H54 (cell line): ENCODE data around the gene SLC35D1.
"Not testable (repeated sequence)": the region's sequence is repeated elsewhere in the genome, so short reads cannot be mapped to it uniquely, and the experiment has no call there.

Experiments
- DNase-seq: peaks from one replicate; pipeline ENCODE4 v3.0.0; 2011; ENCODE audit warnings: low spot score, mixed read lengths; ENCODE audit not compliant: insufficient read length
- FAIRE-seq: peaks from 3 replicates; lab custom pipeline; 2011; peaks lifted over from hg19 to GRCh38; lab: Jason Lieb, UNC
- POLR2A ChIP-seq: IDR thresholded peaks from 2 replicates; pipeline ENCODE4 v1.6.1; 2011; ENCODE audit warnings: low read depth, mild to moderate bottlenecking, low read length

Gene SLC35D1

DNA sequence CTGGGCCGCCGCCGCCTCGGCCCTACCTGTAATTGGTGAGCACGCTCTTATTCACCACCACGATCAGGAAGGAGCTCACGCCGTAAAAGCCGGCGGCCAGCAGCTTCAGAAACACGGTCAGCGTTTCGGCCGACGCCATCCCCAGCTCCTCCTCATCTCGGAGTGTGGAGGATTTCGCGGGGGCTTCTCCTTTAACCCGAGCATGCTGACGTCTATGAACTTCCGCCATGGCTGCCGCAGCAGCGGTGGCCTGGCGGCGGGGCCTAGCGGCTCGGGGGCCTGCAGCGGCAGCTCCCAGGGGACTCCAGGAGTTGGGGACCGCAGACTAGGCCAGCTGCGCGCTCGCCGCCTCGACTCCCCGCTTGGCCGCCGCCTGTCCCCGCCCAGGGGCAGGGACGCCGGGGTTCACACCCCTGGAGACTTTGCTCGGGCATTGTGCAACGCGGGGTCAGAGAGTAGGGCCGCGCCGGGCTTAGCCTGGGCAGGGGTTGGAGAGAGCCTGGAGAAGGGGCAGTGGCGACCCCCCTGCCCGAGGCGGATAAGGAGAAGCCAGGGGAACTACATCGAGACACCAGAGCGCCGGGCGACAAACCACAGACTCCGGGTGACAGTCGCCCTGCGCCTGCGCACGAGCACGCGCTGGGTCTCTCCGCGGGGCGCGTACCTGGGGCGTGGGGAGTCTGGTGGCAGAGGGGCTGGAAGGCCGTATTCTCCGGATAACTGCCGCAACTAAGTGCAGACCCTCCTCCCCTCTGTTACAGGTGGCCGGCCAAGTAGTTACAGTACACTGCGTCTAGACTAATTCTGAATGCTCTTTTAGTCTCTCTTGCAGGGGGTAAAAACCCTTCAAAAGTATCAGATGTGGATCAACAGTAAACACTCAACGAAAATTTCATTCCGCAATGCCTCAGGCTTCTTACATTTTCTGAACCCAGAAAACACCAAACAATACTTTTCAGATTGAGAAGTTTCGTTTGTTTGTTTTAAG lies at the start of gene SLC35D1:
SLC35D1 (minus strand) TSS at position 364 of the 988 bp plus-strand sequence; CDS start at position 229, 135 bp downstream.
- DNase-seq: peak; percentile 56
- peak; percentile 61 for FAIRE-seq
- TF ChIP-seq POLR2A: peak; percentile 52; the same call in 1 of the 2 replicates

DNA sequence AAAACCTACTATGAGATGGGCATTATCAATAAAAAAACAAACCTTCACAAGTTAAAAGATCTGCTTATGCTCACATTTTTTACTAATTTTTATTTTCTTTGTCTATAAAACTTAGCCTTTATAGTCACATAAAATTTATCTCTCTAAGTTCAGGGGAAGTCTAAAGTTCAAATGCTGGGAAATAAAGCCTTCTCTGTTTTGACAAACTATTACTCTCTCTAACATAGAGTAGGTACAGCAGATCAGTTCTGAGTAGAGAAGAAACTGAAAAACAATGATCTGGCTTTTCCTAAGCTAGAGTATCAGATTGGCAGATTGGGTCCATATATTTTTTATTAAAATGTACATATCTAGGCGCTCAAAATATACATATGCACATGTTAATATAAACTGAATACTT lies 49.6 kb upstream of the SLC35D1 start:
- DNase-seq (no peak), FAIRE-seq (no peak)
- TF ChIP-seq POLR2A: no peak

DNA sequence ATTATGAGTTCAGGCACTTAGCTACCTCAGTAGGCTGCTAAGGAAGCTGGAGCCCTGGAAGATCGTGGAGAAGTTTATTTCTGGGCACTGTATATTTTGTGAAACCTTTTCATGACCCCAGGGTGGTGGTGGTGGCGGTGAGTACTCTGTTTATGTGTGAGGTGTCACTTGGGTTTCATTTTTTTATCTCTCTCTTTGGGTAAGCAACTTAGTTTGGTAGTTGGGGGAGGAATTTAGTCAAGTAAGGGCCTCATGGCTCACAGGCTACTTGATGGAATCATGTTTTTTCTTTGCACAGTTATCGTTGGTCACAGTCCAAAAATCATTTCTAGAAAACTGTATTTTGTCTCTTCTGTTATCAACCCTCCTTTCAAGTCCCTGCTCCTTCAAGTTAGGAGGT lies 46.9 kb upstream of the SLC35D1 start:
- no peak for TF ChIP-seq POLR2A
- peak; percentile 6 for FAIRE-seq
- no peak for DNase-seq

DNA sequence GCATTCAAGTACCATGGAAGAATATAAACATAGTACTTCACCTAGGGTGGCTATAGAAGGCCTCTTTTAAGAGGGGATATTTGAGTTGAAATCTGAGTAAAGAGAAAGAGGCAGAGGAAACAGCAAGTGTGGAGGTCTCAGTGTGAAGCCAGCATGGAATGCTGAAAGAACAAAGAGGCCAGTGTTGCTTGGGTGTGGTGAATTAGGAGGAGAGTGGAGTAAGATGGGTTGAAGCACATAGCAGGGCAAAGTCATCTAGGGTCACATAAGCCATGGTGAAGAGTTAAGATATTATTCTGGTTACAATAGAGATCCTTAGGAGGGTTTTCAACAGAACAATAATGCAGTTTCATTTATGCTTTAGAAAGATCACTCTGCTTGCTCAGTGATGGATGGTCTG lies 43.4 kb upstream of the SLC35D1 start:
- FAIRE-seq (peak; percentile 84), DNase-seq (no peak)
- no peak for TF ChIP-seq POLR2A

DNA sequence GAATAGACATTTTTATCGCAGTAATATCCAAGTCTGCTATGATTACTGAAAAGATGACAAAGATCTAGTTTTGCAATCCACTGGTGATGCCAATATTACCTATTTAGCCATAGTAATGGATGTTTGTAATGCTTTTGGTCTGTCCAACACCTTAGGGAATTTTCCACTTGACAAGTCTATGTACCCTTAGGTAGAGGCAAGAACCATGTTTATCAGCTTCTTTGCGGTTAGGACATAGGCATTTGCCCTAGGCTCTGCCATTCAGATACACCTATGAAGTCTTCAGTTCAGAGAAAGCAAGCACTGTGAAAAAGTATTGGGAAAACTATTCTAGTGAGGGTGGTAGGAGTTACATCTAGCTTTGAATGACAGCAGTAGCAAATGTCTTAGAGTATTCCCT lies 40.2 kb upstream of the SLC35D1 start:
- no peak for FAIRE-seq
- TF ChIP-seq POLR2A: no peak
- DNase-seq: no peak

DNA sequence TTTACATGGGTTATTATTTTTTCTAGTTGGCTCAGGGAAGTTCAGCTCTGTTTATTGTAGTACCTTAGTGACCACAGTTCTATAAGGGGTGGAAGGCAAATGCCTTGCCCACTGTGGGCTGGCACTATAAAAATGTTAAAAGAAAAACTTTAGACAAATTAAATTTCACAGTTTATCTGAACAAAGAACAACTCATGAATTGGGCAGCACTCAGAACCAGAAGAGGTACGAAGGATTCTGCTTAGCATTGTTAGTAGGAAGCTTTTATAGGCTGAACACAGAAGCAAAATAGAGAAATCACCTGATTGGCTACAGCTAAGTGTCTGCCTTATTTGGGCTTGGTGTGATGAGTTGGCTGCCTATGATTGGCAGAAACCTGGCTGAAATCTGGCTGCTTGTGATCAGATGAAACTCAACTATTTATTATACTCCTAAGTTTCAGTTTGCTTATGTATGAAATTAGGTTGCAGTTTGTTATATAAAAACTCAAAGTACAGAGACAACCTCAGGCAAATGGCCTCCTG lies 35.8 kb upstream of the SLC35D1 start:
- DNase-seq (no peak), FAIRE-seq (no peak)
- TF ChIP-seq POLR2A: no peak

DNA sequence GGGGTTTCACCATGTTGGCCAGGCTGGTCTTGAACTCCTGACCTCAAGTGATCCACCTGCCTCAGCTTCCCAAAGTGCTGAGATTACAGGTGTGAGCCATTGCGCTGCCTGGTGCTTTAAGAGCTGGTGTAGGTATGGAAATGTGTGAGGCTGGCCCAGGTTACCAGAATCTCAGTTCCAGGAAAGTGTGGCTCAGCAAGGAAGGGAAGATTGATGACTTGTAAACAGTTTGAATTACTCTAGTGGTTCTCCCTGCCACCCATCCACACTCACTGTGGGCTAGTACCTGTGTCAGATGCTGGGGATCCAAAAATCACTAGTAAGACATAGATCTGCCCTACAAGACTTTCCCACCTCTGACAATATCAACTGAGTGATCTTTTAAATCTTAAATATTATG lies 34.5 kb upstream of the SLC35D1 start:
- no peak for FAIRE-seq
- no peak for TF ChIP-seq POLR2A
- DNase-seq: no peak

DNA sequence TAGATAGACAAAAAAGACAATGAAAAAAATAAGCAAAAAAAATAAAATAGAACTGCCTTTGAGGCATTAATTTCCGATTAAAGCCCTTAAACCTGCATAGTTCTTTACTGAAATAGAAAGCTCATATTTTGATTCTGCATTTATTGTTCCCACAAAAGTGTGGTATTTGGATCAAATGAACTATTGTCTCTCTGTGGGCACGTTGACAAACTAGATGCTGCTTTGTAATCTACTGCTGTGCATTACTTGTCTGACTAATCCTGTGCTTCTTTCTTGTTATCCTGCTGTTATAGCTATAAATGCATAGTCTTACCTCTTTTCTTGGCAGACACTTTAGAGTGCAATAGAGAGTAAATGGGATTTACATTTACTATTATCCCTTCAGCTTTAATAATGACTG lies 31.4 kb upstream of the SLC35D1 start:
- FAIRE-seq: no peak

DNA sequence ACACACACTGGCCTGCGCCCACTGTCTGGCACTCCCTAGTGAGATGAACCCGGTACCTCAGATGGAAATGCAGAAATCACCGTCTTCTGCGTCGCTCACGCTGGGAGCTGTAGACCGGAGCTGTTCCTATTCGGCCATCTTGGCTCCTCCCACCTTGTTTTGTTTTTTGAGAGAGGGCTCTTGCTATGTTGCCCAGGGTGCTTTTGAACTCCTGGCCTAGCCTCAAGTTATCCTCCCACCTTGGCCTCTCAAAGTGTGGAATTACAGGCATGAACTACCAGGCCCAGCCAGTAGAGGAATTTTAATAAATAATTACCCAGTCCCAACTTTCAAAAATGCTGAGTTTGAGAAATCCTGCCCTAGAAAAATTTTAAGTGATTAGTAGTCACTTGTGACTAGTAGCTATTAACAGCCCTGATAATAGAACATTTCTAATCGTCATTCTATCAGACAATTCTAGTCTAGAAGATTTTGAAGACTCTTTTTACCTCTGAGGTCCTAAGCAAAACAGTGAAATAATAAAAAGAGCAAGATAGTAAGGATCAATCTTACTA lies 30.9 kb upstream of the SLC35D1 start:
- no peak for DNase-seq
- TF ChIP-seq POLR2A: no peak
- FAIRE-seq: no peak

More for the DNA sequence above, 31.4 kb upstream of the SLC35D1 start:
- no peak for DNase-seq
- TF ChIP-seq POLR2A: no peak

DNA sequence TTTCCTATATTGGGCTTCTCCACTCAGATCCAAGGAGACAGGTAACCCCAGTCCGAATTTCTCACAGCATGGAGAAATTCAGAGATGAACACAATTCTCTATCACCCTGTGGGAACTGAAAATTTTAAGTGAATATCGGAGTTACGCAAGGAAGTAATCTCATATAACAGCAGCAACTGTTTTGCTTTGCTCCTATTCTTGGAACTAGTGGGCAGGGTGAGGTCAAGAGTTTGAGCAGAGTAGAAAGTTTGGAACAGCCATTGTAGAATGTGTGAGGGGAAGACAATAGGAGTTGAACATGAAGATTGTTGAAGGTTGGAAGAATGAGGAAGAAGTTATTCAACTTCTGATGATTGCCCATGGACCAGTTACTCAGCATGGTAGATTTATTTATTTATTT lies 24.3 kb upstream of the SLC35D1 start:
- FAIRE-seq (no peak), DNase-seq (no peak)
- no peak for TF ChIP-seq POLR2A

DNA sequence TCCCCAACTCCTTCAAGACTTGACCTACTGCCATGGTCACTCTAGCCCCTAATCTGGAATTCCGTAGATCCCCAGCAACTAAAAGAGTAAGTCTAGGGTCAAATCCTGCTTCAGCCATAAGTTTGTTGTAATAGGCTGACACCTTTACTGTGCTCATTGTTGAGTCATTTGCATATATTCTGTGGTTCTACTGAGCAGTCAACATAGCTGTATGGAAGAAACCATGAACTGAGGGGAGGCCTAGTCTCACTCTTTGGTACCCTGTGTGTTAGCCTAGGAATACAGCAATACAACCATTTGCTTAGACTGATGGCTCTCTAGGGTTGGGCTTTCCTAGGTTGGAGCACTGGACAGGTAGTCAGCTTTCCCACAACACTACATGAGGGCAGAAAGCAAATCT lies 23.6 kb upstream of the SLC35D1 start:
- no peak for TF ChIP-seq POLR2A
- DNase-seq: no peak
- no peak for FAIRE-seq

DNA sequence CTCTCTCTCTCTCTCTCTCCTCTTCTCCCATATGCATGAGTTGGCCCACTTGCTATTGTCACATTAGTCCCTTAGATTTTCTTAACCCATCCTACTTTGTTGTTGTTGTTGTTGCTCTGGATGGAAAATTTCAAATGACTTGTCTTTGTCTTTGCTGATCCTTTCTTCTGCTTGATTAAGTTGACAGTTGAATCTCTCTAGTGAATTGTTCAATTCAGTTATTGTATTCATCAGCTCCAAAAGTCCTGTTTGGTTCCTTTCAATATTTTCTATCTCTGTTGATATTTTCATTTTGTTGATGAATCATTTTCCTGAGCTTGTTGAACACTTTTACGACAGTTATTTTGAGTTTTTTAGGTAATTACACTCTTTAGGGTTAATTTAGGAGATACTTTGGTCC lies 18.8 kb upstream of the SLC35D1 start:
- no peak for TF ChIP-seq POLR2A

DNA sequence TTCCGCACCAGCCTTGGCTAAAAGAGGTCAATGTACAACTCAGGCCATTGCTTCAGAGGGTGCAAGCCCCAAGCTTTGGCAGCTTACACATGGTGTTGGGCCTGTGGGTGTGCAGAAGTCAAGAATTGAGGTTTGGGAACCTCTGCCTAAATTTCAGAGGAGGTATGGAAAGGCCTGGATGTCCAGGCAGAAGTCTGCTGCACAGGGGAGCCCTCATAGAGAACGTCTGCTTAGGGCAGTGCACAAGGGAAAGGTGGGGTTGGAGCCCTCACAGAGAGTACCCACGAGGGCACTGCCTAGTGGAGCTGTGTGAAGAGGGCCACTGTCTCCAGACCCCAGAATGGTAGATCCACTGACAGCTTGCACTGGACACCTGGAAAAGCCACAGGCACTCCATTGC lies 13.7 kb upstream of the SLC35D1 start:
- not testable (repeated sequence) for DNase-seq, FAIRE-seq

More for the DNA sequence above, 18.8 kb upstream of the SLC35D1 start:
- FAIRE-seq: no peak
- DNase-seq: no peak

DNA sequence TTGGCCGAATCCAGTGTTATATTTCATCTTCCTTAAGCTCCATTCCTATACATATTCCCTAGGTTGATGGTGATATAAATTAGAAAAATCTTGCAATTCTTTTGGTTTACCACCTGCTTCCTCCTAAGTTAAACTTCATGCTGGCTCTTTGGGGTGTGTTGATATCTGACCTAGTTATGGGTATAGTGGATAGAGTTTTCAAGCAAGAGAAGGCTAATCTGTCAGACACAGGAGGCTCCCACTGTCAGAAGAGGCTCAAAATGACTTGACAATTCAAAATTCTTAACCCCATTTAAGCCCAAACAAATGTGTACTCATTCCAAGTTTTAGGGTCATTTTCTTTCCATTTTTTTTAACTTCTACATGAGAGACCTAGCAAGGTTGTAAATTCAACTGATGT lies 8.5 kb upstream of the SLC35D1 start:
- no peak for TF ChIP-seq POLR2A
- DNase-seq (no peak), FAIRE-seq (no peak)
